B cell (primary cell): Measurements from ENCODE around the gene TOMM22. TPM values are rescaled to one million over a fixed set of nuclear protein-coding genes. Genes with fewer than 3 reads are reported as not detected.

ENCODE experiments used
- ATAC-seq: fragments of 200-7000 bp; cut with Tn5 transposase; one replicate; pipeline ENCODE4 v1.10.0; 2021; ENCODE audit warnings: low read depth, mild to moderate bottlenecking, moderate number of reproducible peaks, moderate library complexity
- CTCF ChIA-PET: fragments of 350-600 bp; sonication (Branson Sonifier 250); formaldehyde crosslinking; loops from one replicate; lab custom pipeline; 2021; ENCODE audit warnings: antibody characterized with exemption, inconsistent platforms; lab: Charles Lee
- POLR2A ChIA-PET: fragments of 350-600 bp; sonication (Branson Sonifier 250); formaldehyde crosslinking; loops from one replicate; lab custom pipeline; 2021; ENCODE audit warnings: antibody characterized with exemption; lab: Charles Lee
- DNase-seq: peaks from one replicate; pipeline ENCODE4 v3.0.0; 2013
- H2AFZ ChIP-seq: 2 replicates; pipeline ENCODE4 v1.6.1; 2012; ENCODE audit warnings: mild to moderate bottlenecking, low read depth, low read length; ENCODE audit not compliant: insufficient read depth, poor library complexity, severe bottlenecking
- H3K27ac ChIP-seq, 2 donors: 1 replicate in 1 of 2; 2 replicates in 1 of 2; pipeline ENCODE4 v1.5.1; 2012 to 2013; ENCODE audit warnings: low read length in 2 of 2, mild to moderate bottlenecking in 2 of 2, moderate library complexity in 1 of 2
- H3K27me3 ChIP-seq, 4 experiments: fragments of 200-600 bp in 1 of 4; sonication (generic) in 1 of 4; replicated peaks in 1 of 4; 1 replicate in 2 of 4; 2 replicates in 2 of 4; pipeline versions ENCODE4 v1.6.1 to v1.7.0; 2013 to 2016; ENCODE audit warnings: low read length in 3 of 4, mild to moderate bottlenecking in 2 of 4, mixed read lengths in 1 of 4, moderate library complexity in 1 of 4; ENCODE audit not compliant: insufficient read depth in 4 of 4, control insufficient read depth in 3 of 4; ENCODE audit errors: control extremely low read depth in 1 of 4
- H3K36me3 ChIP-seq, 2 experiments: replicated peaks in 1 of 2; 1 replicate in 1 of 2; 2 replicates in 1 of 2; pipeline versions ENCODE4 v1.6.1 to v1.7.1; 2013; ENCODE audit warnings: low read length in 1 of 2; ENCODE audit not compliant: insufficient read depth in 2 of 2, control insufficient read depth in 1 of 2; ENCODE audit errors: control extremely low read depth in 1 of 2, extremely low read depth in 1 of 2
- H3K4me1 ChIP-seq, 2 donors: fragments of 200-600 bp in 1 of 2; sonication (generic) in 1 of 2; 1 replicate in 1 of 2; 2 replicates in 1 of 2; pipeline versions ENCODE4 v1.5.1 to v1.6.1; 2013 to 2017; ENCODE audit warnings: low read length in 2 of 2; ENCODE audit not compliant: control insufficient read depth in 2 of 2, insufficient read depth in 2 of 2
- H3K4me2 ChIP-seq: replicated peaks from 2 replicates; pipeline ENCODE3; 2012; ENCODE audit warnings: mild to moderate bottlenecking, low read depth, low read length; ENCODE audit not compliant: poor library complexity, severe bottlenecking
- H3K4me3 ChIP-seq, 5 experiments: fragments of 200-600 bp in 1 of 5; sonication (generic) in 1 of 5; 1 replicate in 3 of 5; 2 replicates in 2 of 5; pipeline versions ENCODE4 v1.5.1 to v1.7.0; 2011 to 2016; ENCODE audit warnings: low read length in 4 of 5, mild to moderate bottlenecking in 4 of 5, low read depth in 2 of 5, control low read depth in 1 of 5, moderate library complexity in 1 of 5; ENCODE audit not compliant: insufficient read depth in 1 of 5; ENCODE audit errors: control extremely low read depth in 1 of 5, extremely low read depth in 1 of 5
- H3K79me2 ChIP-seq: fragments of 200-600 bp; sonication (generic); one replicate; pipeline ENCODE4 v1.6.0; 2016; ENCODE audit warnings: low read length; ENCODE audit not compliant: control insufficient read depth, insufficient read depth
- H3K9ac ChIP-seq: fragments of 200-600 bp; sonication (generic); 2 replicates; pipeline ENCODE4 v1.6.1; 2017; ENCODE audit warnings: mild to moderate bottlenecking, low read length, moderate library complexity
- H3K9me3 ChIP-seq, 3 donors: one replicate each; pipeline versions ENCODE4 v1.6.1 to v1.7.1; 2013; ENCODE audit warnings: low read length in 2 of 3; ENCODE audit not compliant: control insufficient read depth in 2 of 3, insufficient read depth in 1 of 3; ENCODE audit errors: control extremely low read depth in 1 of 3
- H4K20me1 ChIP-seq: 2 replicates; pipeline ENCODE4 v1.6.0; 2012; ENCODE audit warnings: mild to moderate bottlenecking, low read length; ENCODE audit not compliant: insufficient read depth, control insufficient read depth, poor library complexity, severe bottlenecking
- H3K27ac Mint-ChIP-seq: one replicate; pipeline ENCODE4 v1.8.0; 2021; ENCODE audit warnings: mixed read lengths
- H3K27me3 Mint-ChIP-seq: one replicate; pipeline ENCODE4 v1.8.0; 2021; ENCODE audit warnings: mixed read lengths
- H3K4me1 Mint-ChIP-seq: one replicate; pipeline ENCODE4 v1.8.0; 2021; ENCODE audit warnings: mixed read lengths
- H3K4me3 Mint-ChIP-seq: one replicate; pipeline ENCODE4 v1.8.0; 2021; ENCODE audit warnings: mixed read lengths
- H3K9me3 Mint-ChIP-seq: one replicate; pipeline ENCODE4 v1.8.0; 2022; ENCODE audit warnings: mixed read lengths; ENCODE audit not compliant: insufficient read depth
- CTCF ChIP-seq: fragments of 200-600 bp; IDR thresholded peaks from one replicate; pipeline ENCODE4 v1.8.0; 2022; ENCODE audit warnings: antibody characterized with exemption, mild to moderate bottlenecking
- EZH2 ChIP-seq: IDR thresholded peaks from 2 replicates; pipeline ENCODE4 v1.6.1; 2012; ENCODE audit warnings: borderline replicate concordance, low read depth, mild to moderate bottlenecking, moderate library complexity, low read length; ENCODE audit not compliant: insufficient read depth, poor library complexity, severe bottlenecking
- WGBS: methylation state at CpG from one replicate; pipeline ENCODE4 v1.1.5; 2013; ENCODE audit warnings: missing lambda C conversion rate; ENCODE audit not compliant: insufficient coverage; 5-methylcytosine and 5-hydroxymethylcytosine counted together
- intact Hi-C: fragments of 100-400 bp; cut with micrococcal nuclease; formaldehyde crosslinking; loops from one replicate; pipeline ENCODE4 v1.10.0; 2022
- polyA plus RNA-seq: library from polyadenylated mRNA; depleted of rRNA; stranded (reverse); fragments of >200 nt; gene quantifications from 2 replicates; pipeline ENCODE4 v1.2.3, GENCODE V29; 2012
- total RNA-seq, 2 donors: library from RNA; stranded (reverse); fragments of 120-200 nt in 1 of 2; gene quantifications; 1 replicate in 1 of 2; 2 replicates in 1 of 2; pipeline versions ENCODE4 v1.2.3 to v1.2.4, GENCODE V29; 2013 to 2022

TOMM22 gene
- total and polyA plus RNA-seq, 2 donors (not counting 1 experiment from before 2014, with no cell fraction given) = 21.5 to 47.6 TPM

DNA sequence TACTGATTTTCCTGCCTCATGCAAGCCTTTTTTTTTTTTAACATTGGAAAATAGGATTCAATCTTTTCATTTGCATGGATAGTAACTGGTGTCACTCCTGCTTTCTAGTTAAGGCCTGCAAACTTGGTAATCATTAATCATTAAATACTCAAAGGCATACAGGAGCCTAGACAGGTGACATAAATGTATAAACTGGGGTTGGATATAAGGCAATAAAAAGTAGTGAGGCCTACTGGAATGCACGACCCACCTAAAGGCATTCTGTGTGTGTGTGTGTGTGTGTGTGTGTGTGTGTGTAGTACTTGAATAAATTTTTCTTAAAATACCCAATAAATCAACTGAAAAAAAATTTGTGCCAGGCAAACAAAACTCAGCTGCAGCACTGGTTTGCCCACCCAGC lies 7.9 kb downstream of the TOMM22 start:
- Histone ChIP-seq H3K9me3 (no peaks in the 10 kb centered on the region), H3K36me3 (peaks cover 3 to 42% of the 10 kb centered on the region in 2 experiments), H3K27me3 (no peaks in the 10 kb centered on the region), H3K4me2 (no peak overlapping the region), H3K79me2 (peaks cover 16% of the 10 kb centered on the region), H4K20me1 (peaks cover 7% of the 10 kb centered on the region), H3K27ac (no peak overlapping the region), H2AFZ (no peak overlapping the region), H3K9ac (no peak overlapping the region), H3K4me1 (peaks cover 0 to 9% of the 10 kb centered on the region in 2 donors), H3K4me3 (no peak overlapping the region)
- Mint-ChIP-seq H3K27ac (no peak overlapping the region), H3K4me3 (no peak overlapping the region), H3K27me3 (no peaks in the 10 kb centered on the region), H3K9me3 (no peaks in the 10 kb centered on the region), H3K4me1 (peaks cover 18% of the 10 kb centered on the region)
- intact Hi-C loops = no loop called here
- DNase-seq (no peak), ATAC-seq (no peak)
- ChIA-PET CTCF (no interaction called here), POLR2A (no interaction called here)
- no peak for TF ChIP-seq CTCF
- no peak for TF ChIP-seq EZH2
- WGBS = no CpG with 5 or more reads among the region's 1 CpG

- WGBS = no CpG with 5 or more reads among the region's 2 CpGs
- H3K4me1 Mint-ChIP-seq = peaks cover 51% of the 10 kb centered on the region
- H3K9me3 Mint-ChIP-seq = no peaks in the 10 kb centered on the region
- TF ChIP-seq CTCF (no peak), EZH2 (no peak)
- peaks cover 3 to 9% of the 10 kb centered on the region in 2 experiments for H3K36me3 ChIP-seq
- H3K27ac ChIP-seq = no peak overlapping the region
- CTCF ChIA-PET = interaction anchor here (1.0 to 6.7 kb wide), 2 partner anchors 12 to 70 kb away, joined by 6 to 51 read pairs; partner anchors contain the start of gene TOMM22
- H3K27me3 ChIP-seq = no peaks in the 10 kb centered on the region
- peaks cover 29% of the 10 kb centered on the region for H3K79me2 ChIP-seq
- H3K27ac Mint-ChIP-seq = no peak overlapping the region
- no peak overlapping the region for H2AFZ ChIP-seq
- H3K4me1 ChIP-seq = peaks cover 9 to 19% of the 10 kb centered on the region in 2 donors
- H4K20me1 ChIP-seq = peaks cover 7% of the 10 kb centered on the region
- POLR2A ChIA-PET = interaction anchor here (0.7 to 1.3 kb wide), 2 partner anchors 12 to 29 kb away, joined by 4 to 5 read pairs; partner anchors contain the start of gene TOMM22
- no peak overlapping the region for H3K4me3 Mint-ChIP-seq
- no peak overlapping the region for H3K4me3 ChIP-seq
- H3K9me3 ChIP-seq = no peaks in the 10 kb centered on the region
- DNase-seq (no peak), ATAC-seq (no peak)
- no peaks in the 10 kb centered on the region for H3K27me3 Mint-ChIP-seq
- no peak overlapping the region for H3K9ac ChIP-seq
- H3K4me2 ChIP-seq = no peak overlapping the region
- intact Hi-C loops = no loop called here
Observed at GRCh38 chr22:38694049-38694448, 12.3 kb downstream of the TOMM22 start.
